ENCODE data around the gene CAPN15. TPM values are rescaled to one million over a fixed set of nuclear protein-coding genes. Genes with fewer than 3 reads are reported as not detected.

CAPN15 gene
- total and polyA plus RNA-seq, 2 of the 4 experiments (the other 2 are of a cell fraction) = 9.3 to 24.3 TPM

- Histone ChIP-seq H3K9me1 (ENCODE audit: insufficient read depth, low read length) (0 out of 2 replicates have a peak, but pooled peaks cover 2% of the 10 kb centered on the region), H3K36me3 (ENCODE audit: control insufficient read depth, insufficient read depth, low read length) (peaks cover 43% of the 10 kb centered on the region), H3K79me1 (ENCODE audit: low read depth in 1 of 2, low read length in 2 of 2) (peaks cover 0 to 9% of the 10 kb centered on the region in 2 experiments; a peak in 1 of 4 replicates), H2BK5ac (ENCODE audit: low read depth, low read length, poor library complexity, severe bottlenecking) (no peak overlapping the region), H2BK20ac (ENCODE audit: low read depth, low read length) (no peak overlapping the region), H3K27me3 (ENCODE audit: control insufficient read depth, insufficient read depth, low read length) (no peaks in the 10 kb centered on the region), H3K14ac (replicated peaks; ENCODE audit: low read depth, low read length) (no peak overlapping the region), H4K5ac (ENCODE audit: low read depth, low read length) (no peak overlapping the region), H4K8ac (ENCODE audit: low read depth in 2 of 2, low read length in 2 of 2) (no peak overlapping the region), H3K4ac (ENCODE audit: low read depth, low read length) (no peak overlapping the region), H4K91ac (ENCODE audit: insufficient read depth, low read depth, low read length) (no peak overlapping the region), H2AK5ac (ENCODE audit: low read depth, low read length) (no peak overlapping the region), H2BK15ac (ENCODE audit: low read depth, low read length) (no peak overlapping the region), H3K56ac (ENCODE audit: extremely low read depth, insufficient read depth, low read length) (no peak overlapping the region), H3K4me2 (ENCODE audit: low read depth, low read length) (no peak overlapping the region), H3K27ac (ENCODE audit: insufficient read depth, low read length) (no peak overlapping the region), H3K4me3 (ENCODE audit: insufficient read depth, low read depth, low read length) (no peak overlapping the region), H3K18ac (ENCODE audit: low read depth, low read length) (no peak overlapping the region), H3K23ac (ENCODE audit: low read depth, low read length) (no peak overlapping the region), H3K9me3 (ENCODE audit: control insufficient read depth, insufficient read depth, low read length) (no peaks in the 10 kb centered on the region), H3K9ac (ENCODE audit: low read depth, low read length) (no peak overlapping the region), H3K4me1 (ENCODE audit: control insufficient read depth, insufficient read depth, low read length) (no peaks in the 10 kb centered on the region), H2BK120ac (ENCODE audit: low read depth, low read length) (no peak overlapping the region), H2AK9ac (replicated peaks; ENCODE audit: low read depth, low read length, poor library complexity) (no peak overlapping the region), H2AFZ (replicated peaks; ENCODE audit: low read length, poor library complexity) (no peak overlapping the region), H4K20me1 (ENCODE audit: insufficient read depth, low read length) (no peaks in the 10 kb centered on the region; the same call in 1 of the 2 replicates)
- no TSS peak for BruUV-seq (replicated peaks)
- dilution Hi-C loops (cut with HindIII; ENCODE audit: low sequenced_read_pairs, unreplicated experiment) = no loop called here
- no peak for ATAC-seq (ENCODE audit: low read depth)
- ChIA-PET POLR2A (ENCODE audit: unreplicated experiment) (no interaction called here), CTCF (no interaction called here)
- no peak for DNase-seq
- intact Hi-C loops (cut with micrococcal nuclease) = no loop called here
- in situ Hi-C loops (cut with MboI; ENCODE audit: low sequenced_read_pairs) = no loop called here
- TF ChIP-seq BHLHE40 (IDR thresholded peaks at IDR 0.05; ENCODE audit: low read depth, low read length) (no peak), CEBPB (IDR thresholded peaks at IDR 0.05; ENCODE audit: low read depth, low read length) (no peak), RFX5 (IDR thresholded peaks at IDR 0.05; ENCODE audit: low read depth, low read length) (no peak), RCOR1 (IDR thresholded peaks at IDR 0.05; ENCODE audit: insufficient replicate concordance, low read length) (no peak), POLR2A (IDR thresholded peaks at IDR 0.05; ENCODE audit: low read depth, low read length) (no peak), MAZ (IDR thresholded peaks at IDR 0.05; ENCODE audit: borderline replicate concordance, low read depth, low read length) (no peak), RAD21 (IDR thresholded peaks at IDR 0.05; ENCODE audit: low read length) (no peak), CHD1 (IDR thresholded peaks at IDR 0.05; ENCODE audit: low read depth, low read length) (no peak), NFE2L2 (IDR thresholded peaks at IDR 0.05; ENCODE audit: low read depth, low read length) (no peak), FOS (IDR thresholded peaks at IDR 0.05; ENCODE audit: low read depth, low read length) (no peak), MXI1 (IDR thresholded peaks at IDR 0.05; ENCODE audit: borderline replicate concordance, low read depth, low read length) (no peak), CTCF (conservative IDR thresholded peaks at IDR 0.05; ENCODE audit: low read depth, low read length) (no peak)
- WGBS, 2 experiments (ENCODE audit: extremely low coverage in 2 of 2, insufficient read length in 1 of 2) = 98% methylated on average over 7 of the region's 8 CpGs; no CpG with 5 or more reads in 1 of the 2 experiments
These were observed 11.2 kb upstream of the CAPN15 start for GRCh38 chr16:516301-516700.

Measured in IMR-90 (cell line).